CD4-positive, CD25-positive, alpha-beta regulatory T cell (primary cell): Measurements from ENCODE around the gene PANK3. TPM values are rescaled to one million over a fixed set of nuclear protein-coding genes. Genes with fewer than 3 reads are reported as not detected.
"Not testable (repeated sequence)": the region's sequence is repeated elsewhere in the genome, so short reads cannot be mapped to it uniquely, and the experiment has no call there.

Source experiments
- ATAC-seq, 2 donors: fragments of 150-1000 bp; cut with Tn5 transposase; one replicate each; pipeline ENCODE4 v1.10.0; 2021; ENCODE audit warnings: low read depth in 2 of 2, moderate number of reproducible peaks in 2 of 2, moderate library complexity in 1 of 2
- DNase-seq, 3 donors: peaks; one replicate each; pipeline versions ENCODE4 v3.0.0 to v3.0.0-alpha.2; 2012 to 2022; ENCODE audit warnings: mixed read lengths in 1 of 3
- H3K27ac ChIP-seq: one replicate; pipeline ENCODE4 v1.7.0; 2013; ENCODE audit warnings: mild to moderate bottlenecking, low read length; ENCODE audit not compliant: insufficient read depth, poor library complexity, severe bottlenecking
- H3K27me3 ChIP-seq: one replicate; pipeline ENCODE4 v1.7.0; 2013; ENCODE audit warnings: low read length; ENCODE audit not compliant: control insufficient read depth, insufficient read depth
- H3K36me3 ChIP-seq: one replicate; pipeline ENCODE4 v1.7.0; 2013; ENCODE audit warnings: mild to moderate bottlenecking, low read length, moderate library complexity; ENCODE audit not compliant: control insufficient read depth, insufficient read depth
- H3K4me1 ChIP-seq: 2 replicates; pipeline ENCODE4 v1.7.0; 2013; ENCODE audit warnings: mild to moderate bottlenecking, low read length; ENCODE audit not compliant: insufficient read depth, control insufficient read depth, poor library complexity, severe bottlenecking
- H3K4me3 ChIP-seq: one replicate; pipeline ENCODE4 v1.7.0; 2013; ENCODE audit warnings: low read depth, mild to moderate bottlenecking, low read length, moderate library complexity
- H3K9me3 ChIP-seq, 2 experiments: 1 replicate in 1 of 2; 2 replicates in 1 of 2; pipeline ENCODE4 v1.7.0; 2013; ENCODE audit warnings: low read length in 2 of 2, mild to moderate bottlenecking in 1 of 2, moderate library complexity in 1 of 2; ENCODE audit not compliant: control insufficient read depth in 2 of 2
- H3K27ac Mint-ChIP-seq, 3 donors: one replicate each; pipeline ENCODE4 v1.8.0; 2020 to 2022; ENCODE audit warnings: mild to moderate bottlenecking in 3 of 3, mixed read lengths in 3 of 3, moderate library complexity in 2 of 3
- H3K27me3 Mint-ChIP-seq: one replicate; pipeline ENCODE4 v1.8.0; 2022; ENCODE audit warnings: mild to moderate bottlenecking, mixed read lengths
- H3K36me3 Mint-ChIP-seq: one replicate; pipeline ENCODE4 v1.8.0; 2020; ENCODE audit warnings: mixed read lengths
- H3K4me1 Mint-ChIP-seq, 4 donors: one replicate each; pipeline ENCODE4 v1.8.0; 2020 to 2022; ENCODE audit warnings: mixed read lengths in 4 of 4, mild to moderate bottlenecking in 1 of 4
- H3K4me3 Mint-ChIP-seq, 4 donors: one replicate each; pipeline ENCODE4 v1.8.0; 2020 to 2022; ENCODE audit warnings: mild to moderate bottlenecking in 4 of 4, mixed read lengths in 4 of 4, moderate library complexity in 3 of 4
- H3K9me3 Mint-ChIP-seq, 7 donors: one replicate each; pipeline ENCODE4 v1.8.0; 2020 to 2022; ENCODE audit warnings: mixed read lengths in 7 of 7, mild to moderate bottlenecking in 3 of 7, moderate library complexity in 2 of 7
- polyA plus RNA-seq, 4 donors: library from polyadenylated mRNA; unstranded; fragments of 300-500 nt; fragmentation: Illumina TruSeq; gene quantifications; one replicate each; pipeline ENCODE4 v1.2.3, GENCODE V29; 2021
- total RNA-seq: library from RNA; stranded (reverse); gene quantifications from one replicate; pipeline ENCODE4 v1.2.3, GENCODE V29; 2022

Gene PANK3
- total and polyA plus RNA-seq, 5 donors from 2014 or later: 4.7 to 38.7 (median 7.4) TPM

DNA sequence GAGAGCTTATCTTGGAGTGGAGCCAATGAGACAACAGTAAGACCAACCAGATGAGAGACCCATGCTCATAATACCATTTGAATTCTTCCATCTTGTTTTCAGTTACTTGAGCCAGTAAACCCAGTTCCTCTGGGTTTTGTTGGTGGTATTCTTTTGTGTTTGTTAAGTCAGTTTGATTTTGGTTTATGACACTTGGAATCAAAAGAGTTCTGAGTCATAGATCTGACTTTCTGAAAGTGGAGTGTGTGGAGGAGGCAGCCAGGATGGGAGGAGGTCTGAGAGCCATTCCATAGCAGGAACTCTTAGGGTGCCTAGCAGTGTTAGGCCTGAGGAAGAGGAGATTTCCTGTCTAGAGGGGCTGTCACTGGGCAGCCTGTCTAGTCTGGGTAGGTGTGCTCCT, 24.6 kb upstream of the PANK3 start:
- no peaks in the 10 kb centered on the region for H3K4me1 ChIP-seq
- peaks cover 25% of the 10 kb centered on the region for H3K27me3 Mint-ChIP-seq
- no peaks in the 10 kb centered on the region for H3K4me1 Mint-ChIP-seq
- H3K27me3 ChIP-seq: peaks cover 8% of the 10 kb centered on the region
- no peak for DNase-seq
- H3K9me3 Mint-ChIP-seq: peaks cover 0 to 4% (median 0%) of the 10 kb centered on the region in 7 donors
- H3K36me3 Mint-ChIP-seq: no peaks in the 10 kb centered on the region
- no peak overlapping the region for H3K4me3 Mint-ChIP-seq
- H3K4me3 ChIP-seq: no peak overlapping the region
- ATAC-seq: no peak
- no peak overlapping the region for H3K27ac Mint-ChIP-seq
- H3K9me3 ChIP-seq: no peaks in the 10 kb centered on the region
- no peak overlapping the region for H3K27ac ChIP-seq
- H3K36me3 ChIP-seq: no peaks in the 10 kb centered on the region

DNA sequence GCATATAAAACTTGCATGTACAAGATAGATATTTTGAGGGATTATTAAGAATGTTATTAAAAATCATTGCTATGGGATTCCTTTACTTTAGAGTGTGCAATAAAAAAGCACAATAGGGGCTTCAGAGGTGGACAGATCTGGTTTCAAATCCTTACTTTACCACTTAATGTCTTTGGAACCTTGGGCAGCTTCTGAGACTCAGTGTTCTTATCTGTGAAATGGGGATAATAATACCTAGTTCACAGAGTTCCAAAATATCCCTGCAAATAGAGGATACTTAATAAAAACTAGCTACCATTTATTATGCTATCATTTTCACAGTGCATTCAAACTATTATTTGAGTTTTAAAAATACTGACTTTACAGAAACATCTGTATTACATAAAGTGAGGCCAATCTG, 23.3 kb upstream of the PANK3 start:
- peaks cover 14% of the 10 kb centered on the region for H3K27me3 ChIP-seq
- ATAC-seq (no peak), DNase-seq (no peak)
- Mint-ChIP-seq H3K36me3 (no peaks in the 10 kb centered on the region), H3K4me1 (peaks cover 0 to 2% (median 0%) of the 10 kb centered on the region in 4 donors), H3K9me3 (peaks cover 0 to 6% (median 1%) of the 10 kb centered on the region in 7 donors), H3K27ac (no peak overlapping the region), H3K4me3 (no peak overlapping the region), H3K27me3 (peaks cover 36% of the 10 kb centered on the region)
- H3K9me3 ChIP-seq: no peaks in the 10 kb centered on the region
- H3K27ac ChIP-seq: no peak overlapping the region
- H3K4me1 ChIP-seq: no peaks in the 10 kb centered on the region
- H3K4me3 ChIP-seq: no peak overlapping the region
- H3K36me3 ChIP-seq: no peaks in the 10 kb centered on the region

GRCh38 chr5:168601972-168602371, 22.8 kb upstream of the PANK3 start:
- H3K27ac Mint-ChIP-seq: no peak overlapping the region
- peaks cover 0 to 6% (median 1%) of the 10 kb centered on the region in 7 donors for H3K9me3 Mint-ChIP-seq
- no peaks in the 10 kb centered on the region for H3K9me3 ChIP-seq
- peaks cover 17% of the 10 kb centered on the region for H3K27me3 ChIP-seq
- no peak for DNase-seq
- no peak overlapping the region for H3K27ac ChIP-seq
- peaks cover 40% of the 10 kb centered on the region for H3K27me3 Mint-ChIP-seq
- no peak overlapping the region for H3K4me3 Mint-ChIP-seq
- no peaks in the 10 kb centered on the region for H3K4me1 ChIP-seq
- no peaks in the 10 kb centered on the region for H3K36me3 Mint-ChIP-seq
- no peaks in the 10 kb centered on the region for H3K36me3 ChIP-seq
- H3K4me1 Mint-ChIP-seq: peaks cover 0 to 2% (median 0%) of the 10 kb centered on the region in 4 donors
- H3K4me3 ChIP-seq: no peak overlapping the region
- ATAC-seq: no peak

GRCh38 chr5:168600409-168600808, 21.2 kb upstream of the PANK3 start:
- H3K4me1 ChIP-seq: no peaks in the 10 kb centered on the region
- peaks cover 17% of the 10 kb centered on the region for H3K27me3 ChIP-seq
- DNase-seq (no peak), ATAC-seq (no peak)
- no peaks in the 10 kb centered on the region for H3K36me3 ChIP-seq
- H3K36me3 Mint-ChIP-seq: no peaks in the 10 kb centered on the region
- peaks cover 0 to 2% (median 0%) of the 10 kb centered on the region in 4 donors for H3K4me1 Mint-ChIP-seq
- H3K4me3 ChIP-seq: no peak overlapping the region
- no peak overlapping the region for H3K4me3 Mint-ChIP-seq
- H3K27ac ChIP-seq: no peak overlapping the region
- peaks cover 0 to 11% (median 2%) of the 10 kb centered on the region in 7 donors for H3K9me3 Mint-ChIP-seq
- H3K27me3 Mint-ChIP-seq: peaks cover 42% of the 10 kb centered on the region
- H3K27ac Mint-ChIP-seq: no peak overlapping the region
- no peaks in the 10 kb centered on the region for H3K9me3 ChIP-seq

GRCh38 chr5:168599826-168600225, 20.7 kb upstream of the PANK3 start:
- no peaks in the 10 kb centered on the region for H3K4me1 ChIP-seq
- no peak overlapping the region for H3K4me3 Mint-ChIP-seq
- peaks cover 0 to 2% (median 0%) of the 10 kb centered on the region in 4 donors for H3K4me1 Mint-ChIP-seq
- no peaks in the 10 kb centered on the region for H3K36me3 ChIP-seq
- H3K27me3 Mint-ChIP-seq: peaks cover 36% of the 10 kb centered on the region
- H3K27ac ChIP-seq: no peak overlapping the region
- peaks cover 17% of the 10 kb centered on the region for H3K27me3 ChIP-seq
- H3K36me3 Mint-ChIP-seq: no peaks in the 10 kb centered on the region
- no peak overlapping the region for H3K27ac Mint-ChIP-seq
- no peak for DNase-seq
- peaks cover 0 to 11% (median 2%) of the 10 kb centered on the region in 7 donors for H3K9me3 Mint-ChIP-seq
- H3K9me3 ChIP-seq: no peaks in the 10 kb centered on the region
- no peak for ATAC-seq
- H3K4me3 ChIP-seq: no peak overlapping the region

GRCh38 chr5:168598639-168599038, 19.5 kb upstream of the PANK3 start:
- H3K4me3 Mint-ChIP-seq: no peak overlapping the region
- Histone ChIP-seq H3K4me3 (no peak overlapping the region), H3K27me3 (peaks cover 17% of the 10 kb centered on the region), H3K9me3 (no peaks in the 10 kb centered on the region), H3K4me1 (no peaks in the 10 kb centered on the region), H3K27ac (no peak overlapping the region), H3K36me3 (no peaks in the 10 kb centered on the region)
- peaks cover 40% of the 10 kb centered on the region for H3K27me3 Mint-ChIP-seq
- ATAC-seq (no peak), DNase-seq (no peak)
- peaks cover 0 to 14% (median 2%) of the 10 kb centered on the region in 7 donors for H3K9me3 Mint-ChIP-seq
- no peak overlapping the region for H3K27ac Mint-ChIP-seq
- no peaks in the 10 kb centered on the region for H3K36me3 Mint-ChIP-seq
- H3K4me1 Mint-ChIP-seq: peaks cover 0 to 2% (median 0%) of the 10 kb centered on the region in 4 donors

- Histone ChIP-seq H3K4me3 (no peak overlapping the region), H3K36me3 (no peaks in the 10 kb centered on the region), H3K27me3 (peaks cover 17% of the 10 kb centered on the region), H3K4me1 (no peaks in the 10 kb centered on the region), H3K27ac (no peak overlapping the region), H3K9me3 (no peaks in the 10 kb centered on the region)
- Mint-ChIP-seq H3K4me3 (no peak overlapping the region), H3K4me1 (peaks cover 0 to 2% (median 0%) of the 10 kb centered on the region in 4 donors), H3K27ac (no peak overlapping the region), H3K36me3 (no peaks in the 10 kb centered on the region), H3K27me3 (peaks cover 38% of the 10 kb centered on the region), H3K9me3 (peaks cover 0 to 14% (median 2%) of the 10 kb centered on the region in 7 donors)
- DNase-seq: no peak
- no peak for ATAC-seq
Measured at GRCh38 chr5:168596927-168597326, 17.8 kb upstream of the PANK3 start.

GRCh38 chr5:168596122-168596521, 17.0 kb upstream of the PANK3 start:
- Mint-ChIP-seq H3K27me3 (peaks cover 43% of the 10 kb centered on the region), H3K9me3 (peaks cover 0 to 14% (median 2%) of the 10 kb centered on the region in 7 donors)
- H3K27me3 ChIP-seq: peaks cover 15% of the 10 kb centered on the region
- H3K27ac Mint-ChIP-seq, H3K27ac ChIP-seq, DNase-seq, H3K36me3 ChIP-seq, H3K4me1 Mint-ChIP-seq, H3K4me3 Mint-ChIP-seq, H3K4me3 ChIP-seq, H3K9me3 ChIP-seq, H3K4me1 ChIP-seq, H3K36me3 Mint-ChIP-seq, ATAC-seq: not testable (repeated sequence)
